ENCODE results near the gene MFNG.

The MFNG gene

DNA sequence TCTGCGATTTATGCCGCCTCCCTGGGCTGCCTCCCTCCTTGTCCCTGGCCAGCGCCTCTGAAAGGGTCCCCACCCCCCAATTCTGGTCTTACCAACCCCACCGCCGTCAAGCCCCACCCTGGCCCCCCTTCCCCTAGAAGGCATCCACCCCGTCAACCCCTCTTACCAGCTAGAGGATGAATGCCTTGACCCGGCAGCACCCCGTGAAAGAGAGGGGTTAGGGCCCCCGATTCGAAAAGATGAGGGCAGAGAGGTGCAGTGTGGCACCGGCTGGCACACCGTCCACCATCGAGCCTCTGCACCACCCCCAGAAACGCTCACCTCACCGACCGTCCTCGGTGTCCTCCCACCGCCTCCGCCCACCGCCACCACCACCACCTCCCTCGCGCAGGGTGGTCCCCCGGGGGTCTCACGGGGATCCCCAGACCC is 59.5 kb downstream of the MFNG start:
- TF ChIP-seq, protein P1, sequence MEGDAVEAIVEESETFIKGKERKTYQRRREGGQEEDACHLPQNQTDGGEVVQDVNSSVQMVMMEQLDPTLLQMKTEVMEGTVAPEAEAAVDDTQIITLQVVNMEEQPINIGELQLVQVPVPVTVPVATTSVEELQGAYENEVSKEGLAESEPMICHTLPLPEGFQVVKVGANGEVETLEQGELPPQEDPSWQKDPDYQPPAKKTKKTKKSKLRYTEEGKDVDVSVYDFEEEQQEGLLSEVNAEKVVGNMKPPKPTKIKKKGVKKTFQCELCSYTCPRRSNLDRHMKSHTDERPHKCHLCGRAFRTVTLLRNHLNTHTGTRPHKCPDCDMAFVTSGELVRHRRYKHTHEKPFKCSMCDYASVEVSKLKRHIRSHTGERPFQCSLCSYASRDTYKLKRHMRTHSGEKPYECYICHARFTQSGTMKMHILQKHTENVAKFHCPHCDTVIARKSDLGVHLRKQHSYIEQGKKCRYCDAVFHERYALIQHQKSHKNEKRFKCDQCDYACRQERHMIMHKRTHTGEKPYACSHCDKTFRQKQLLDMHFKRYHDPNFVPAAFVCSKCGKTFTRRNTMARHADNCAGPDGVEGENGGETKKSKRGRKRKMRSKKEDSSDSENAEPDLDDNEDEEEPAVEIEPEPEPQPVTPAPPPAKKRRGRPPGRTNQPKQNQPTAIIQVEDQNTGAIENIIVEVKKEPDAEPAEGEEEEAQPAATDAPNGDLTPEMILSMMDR (IDR thresholded peaks at IDR 0.05) = no peak
- no peak for TF ChIP-seq ZFX (IDR thresholded peaks at IDR 0.05; ENCODE audit: borderline replicate concordance)

GRCh38 chr22:37425800-37426705 is 60.1 kb downstream of the MFNG start:
- TF ChIP-seq ZFX (IDR thresholded peaks at IDR 0.05; ENCODE audit: borderline replicate concordance) = no peak
- TF ChIP-seq, protein P1 (IDR thresholded peaks at IDR 0.05) = no peak
- H3K27ac ChIP-seq = no peak overlapping the region

More for the DNA sequence above, 59.5 kb downstream of the MFNG start:
- H3K27ac ChIP-seq = no peak overlapping the region

- no peak overlapping the region for H3K27ac ChIP-seq
- no peak for TF ChIP-seq ZFX (IDR thresholded peaks at IDR 0.05; ENCODE audit: borderline replicate concordance)
- TF ChIP-seq, protein P1 (IDR thresholded peaks at IDR 0.05) = no peak
Observed at GRCh38 chr22:37425369-37425768, 60.8 kb downstream of the MFNG start.

- no peak overlapping the region for H3K27ac ChIP-seq
- no peak for TF ChIP-seq ZFX (IDR thresholded peaks at IDR 0.05; ENCODE audit: borderline replicate concordance)
- TF ChIP-seq, protein P1 (IDR thresholded peaks at IDR 0.05) = no peak
Observed at GRCh38 chr22:37423283-37423682, 62.9 kb downstream of the MFNG start.

GRCh38 chr22:37421468-37421877 is 64.7 kb downstream of the MFNG start:
- no peak overlapping the region for H3K27ac ChIP-seq
- TF ChIP-seq, protein P1 (IDR thresholded peaks at IDR 0.05) = no peak
- TF ChIP-seq ZFX (IDR thresholded peaks at IDR 0.05; ENCODE audit: borderline replicate concordance) = no peak

DNA sequence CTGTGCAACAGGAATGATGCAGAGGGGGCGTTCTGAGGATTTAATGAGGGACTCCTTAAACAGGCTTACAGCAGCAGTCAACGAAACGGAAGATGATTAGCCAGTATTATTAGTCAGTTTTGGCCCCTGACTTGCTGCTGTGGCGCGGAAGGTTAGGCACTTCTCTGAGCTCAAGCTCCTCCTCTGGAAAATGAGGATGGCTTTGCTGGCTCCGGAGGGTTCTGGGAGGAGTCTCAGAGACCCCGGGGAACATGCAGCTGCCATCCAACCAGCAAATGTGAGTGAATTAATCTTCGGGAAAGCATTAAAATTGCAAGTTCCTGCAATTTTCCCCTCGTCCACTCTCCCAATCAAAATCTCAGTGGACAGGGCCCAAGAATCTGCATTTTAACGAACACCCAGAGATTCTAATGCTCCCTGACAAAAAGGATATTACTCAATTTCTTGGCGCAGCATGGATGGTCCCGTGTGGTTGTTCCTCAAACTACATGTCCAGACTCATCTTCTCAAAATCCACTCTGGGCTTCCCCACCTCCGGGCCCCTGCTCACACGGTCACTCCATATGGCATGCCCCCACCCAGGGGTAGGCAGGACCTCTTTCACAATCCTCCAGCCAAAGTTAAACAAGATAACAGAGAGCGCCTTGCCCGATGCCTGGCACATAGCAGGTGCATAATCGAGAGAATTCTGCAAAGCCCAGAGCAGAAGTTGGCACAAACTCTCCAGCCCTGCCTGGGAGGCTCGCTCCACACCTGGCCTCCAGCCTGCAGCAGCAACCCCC is 65.3 kb downstream of the MFNG start:
- H3K27ac ChIP-seq = no peak overlapping the region
- TF ChIP-seq ZFX (IDR thresholded peaks at IDR 0.05; ENCODE audit: borderline replicate concordance) = no peak
- TF ChIP-seq, protein P1 (IDR thresholded peaks at IDR 0.05) = no peak; the same call in 1 of the 2 replicates

Data from 22Rv1 (cell line).